ENCODE data around the gene RAB17. TPM values are rescaled to one million over a fixed set of nuclear protein-coding genes. Genes with fewer than 3 reads are reported as not detected.

RAB17 gene
- total RNA-seq, 1 experiment from 2014 or later = 86.3 TPM

DNA sequence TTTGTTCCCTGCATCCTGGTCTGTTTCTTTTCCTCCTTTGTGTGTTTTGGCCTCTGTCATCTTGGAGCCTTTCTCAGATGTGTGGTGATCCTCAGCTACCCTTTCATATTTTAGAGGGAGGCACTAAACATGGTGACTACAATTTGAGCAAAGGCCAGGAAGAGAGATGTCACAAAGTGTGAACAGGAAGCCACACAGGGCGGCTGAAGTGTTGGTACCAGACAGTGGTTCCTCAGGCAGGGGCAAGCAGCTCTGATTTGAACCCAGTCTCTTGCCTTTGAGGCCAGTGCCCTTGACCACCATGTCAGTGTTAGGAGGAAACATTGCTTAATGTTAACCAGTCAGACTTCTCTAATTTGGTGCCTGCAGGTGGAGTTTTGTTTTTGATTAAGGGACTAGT lies 46.0 kb upstream of the RAB17 start:
- CTCF ChIA-PET = no interaction called here
- Histone ChIP-seq H3K4me3 (no peak overlapping the region), H3K27me3 (ENCODE audit: insufficient read depth, low read depth) (peaks cover 3% of the 10 kb centered on the region; the same call in 1 of the 2 replicates), H3K27ac (no peak overlapping the region), H3K9me3 (ENCODE audit: insufficient read depth, low read depth) (peaks cover 6% of the 10 kb centered on the region; the same call in 1 of the 2 replicates), H3K36me3 (ENCODE audit: low read depth) (no peaks in the 10 kb centered on the region), H3K79me2 (ENCODE audit: low read depth) (no peaks in the 10 kb centered on the region), H3K4me2 (no peak overlapping the region), H3F3A (ENCODE audit: insufficient read depth, low read depth) (no peaks in the 10 kb centered on the region), H4K20me1 (ENCODE audit: insufficient read depth) (no peaks in the 10 kb centered on the region), H3K9me2 (ENCODE audit: insufficient read depth) (no peaks in the 10 kb centered on the region), H3K4me1 (replicated peaks; ENCODE audit: insufficient read depth) (no peaks in the 10 kb centered on the region), H2AFZ (no peak overlapping the region)
- no TSS peak for BruUV-seq (replicated peaks)
- TF ChIP-seq EZH2 (IDR thresholded peaks at IDR 0.05; ENCODE audit: low read depth) = no peak
- TF ChIP-seq, protein P1, sequence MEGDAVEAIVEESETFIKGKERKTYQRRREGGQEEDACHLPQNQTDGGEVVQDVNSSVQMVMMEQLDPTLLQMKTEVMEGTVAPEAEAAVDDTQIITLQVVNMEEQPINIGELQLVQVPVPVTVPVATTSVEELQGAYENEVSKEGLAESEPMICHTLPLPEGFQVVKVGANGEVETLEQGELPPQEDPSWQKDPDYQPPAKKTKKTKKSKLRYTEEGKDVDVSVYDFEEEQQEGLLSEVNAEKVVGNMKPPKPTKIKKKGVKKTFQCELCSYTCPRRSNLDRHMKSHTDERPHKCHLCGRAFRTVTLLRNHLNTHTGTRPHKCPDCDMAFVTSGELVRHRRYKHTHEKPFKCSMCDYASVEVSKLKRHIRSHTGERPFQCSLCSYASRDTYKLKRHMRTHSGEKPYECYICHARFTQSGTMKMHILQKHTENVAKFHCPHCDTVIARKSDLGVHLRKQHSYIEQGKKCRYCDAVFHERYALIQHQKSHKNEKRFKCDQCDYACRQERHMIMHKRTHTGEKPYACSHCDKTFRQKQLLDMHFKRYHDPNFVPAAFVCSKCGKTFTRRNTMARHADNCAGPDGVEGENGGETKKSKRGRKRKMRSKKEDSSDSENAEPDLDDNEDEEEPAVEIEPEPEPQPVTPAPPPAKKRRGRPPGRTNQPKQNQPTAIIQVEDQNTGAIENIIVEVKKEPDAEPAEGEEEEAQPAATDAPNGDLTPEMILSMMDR (conservative IDR thresholded peaks at IDR 0.05) = no peak
- no peak for DNase-seq
- intact Hi-C loops (cut with micrococcal nuclease; ENCODE audit: unreplicated experiment) = no loop called here
- POLR2A ChIA-PET (ENCODE audit: unreplicated experiment) = no interaction called here

DNA sequence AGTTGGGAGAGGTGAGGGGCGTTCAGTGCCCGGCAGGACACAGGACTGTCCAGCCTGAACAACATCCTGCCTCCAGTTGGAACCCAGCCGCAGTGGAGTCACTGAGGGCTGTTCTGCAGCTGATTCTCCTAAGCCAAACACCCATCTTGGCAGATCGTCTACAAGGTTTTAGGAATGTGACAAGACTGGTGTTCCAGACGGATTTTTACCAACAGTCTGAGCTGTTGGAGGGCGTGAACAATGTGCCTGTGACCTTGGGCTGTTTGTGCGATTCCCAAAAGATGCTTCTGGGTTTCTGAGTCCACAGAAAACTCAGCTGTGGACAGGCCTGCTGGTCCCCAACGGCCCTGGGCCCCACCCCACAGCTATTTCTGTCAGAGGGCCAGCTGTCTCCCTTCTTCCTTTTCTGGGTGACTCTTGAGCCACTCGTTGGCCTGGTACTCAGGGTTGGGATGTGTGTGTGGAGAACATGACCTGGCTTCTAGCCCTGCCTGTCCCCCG lies 42.6 kb upstream of the RAB17 start:
- H2AFZ ChIP-seq = no peak overlapping the region
- H3K9me3 ChIP-seq (ENCODE audit: insufficient read depth, low read depth) = peaks cover 6% of the 10 kb centered on the region; the same call in 1 of the 2 replicates
- CTCF ChIA-PET = no interaction called here
- H3K36me3 ChIP-seq (ENCODE audit: low read depth) = no peaks in the 10 kb centered on the region
- no peak overlapping the region for H3K4me2 ChIP-seq
- no TSS peak for BruUV-seq (replicated peaks)
- intact Hi-C loops (cut with micrococcal nuclease; ENCODE audit: unreplicated experiment) = no loop called here
- DNase-seq = no peak
- H3K27ac ChIP-seq = no peak overlapping the region
- H4K20me1 ChIP-seq (ENCODE audit: insufficient read depth) = no peaks in the 10 kb centered on the region
- TF ChIP-seq EZH2 (IDR thresholded peaks at IDR 0.05; ENCODE audit: low read depth) = no peak
- TF ChIP-seq, protein P1 (conservative IDR thresholded peaks at IDR 0.05) = no peak
- H3K4me1 ChIP-seq (replicated peaks; ENCODE audit: insufficient read depth) = no peaks in the 10 kb centered on the region
- no peak overlapping the region for H3K4me3 ChIP-seq
- peaks cover 15% of the 10 kb centered on the region; the same call in 1 of the 2 replicates for H3K27me3 ChIP-seq (ENCODE audit: insufficient read depth, low read depth)
- H3K79me2 ChIP-seq (ENCODE audit: low read depth) = no peaks in the 10 kb centered on the region
- H3F3A ChIP-seq (ENCODE audit: insufficient read depth, low read depth) = no peaks in the 10 kb centered on the region
- POLR2A ChIA-PET (ENCODE audit: unreplicated experiment) = no interaction called here
- H3K9me2 ChIP-seq (ENCODE audit: insufficient read depth) = no peaks in the 10 kb centered on the region

GRCh38 chr2:237631801-237632585 lies 41.5 kb upstream of the RAB17 start:
- no peaks in the 10 kb centered on the region for H3K79me2 ChIP-seq (ENCODE audit: low read depth)
- H3K4me3 ChIP-seq = no peak overlapping the region
- intact Hi-C loops (cut with micrococcal nuclease; ENCODE audit: unreplicated experiment) = no loop called here
- CTCF ChIA-PET = no interaction called here
- POLR2A ChIA-PET (ENCODE audit: unreplicated experiment) = no interaction called here
- no peaks in the 10 kb centered on the region for H3F3A ChIP-seq (ENCODE audit: insufficient read depth, low read depth)
- H4K20me1 ChIP-seq (ENCODE audit: insufficient read depth) = no peaks in the 10 kb centered on the region
- DNase-seq = no peak
- no peak for TF ChIP-seq EZH2 (IDR thresholded peaks at IDR 0.05; ENCODE audit: low read depth)
- TF ChIP-seq, protein P1 (conservative IDR thresholded peaks at IDR 0.05) = no peak
- no peak overlapping the region for H3K4me2 ChIP-seq
- H3K9me3 ChIP-seq (ENCODE audit: insufficient read depth, low read depth) = peaks cover 6% of the 10 kb centered on the region; the same call in 1 of the 2 replicates
- H3K9me2 ChIP-seq (ENCODE audit: insufficient read depth) = no peaks in the 10 kb centered on the region
- BruUV-seq (replicated peaks) = no TSS peak
- H3K36me3 ChIP-seq (ENCODE audit: low read depth) = no peaks in the 10 kb centered on the region
- H2AFZ ChIP-seq = no peak overlapping the region
- H3K4me1 ChIP-seq (replicated peaks; ENCODE audit: insufficient read depth) = no peaks in the 10 kb centered on the region
- peaks cover 18% of the 10 kb centered on the region; the same call in 1 of the 2 replicates for H3K27me3 ChIP-seq (ENCODE audit: insufficient read depth, low read depth)
- H3K27ac ChIP-seq = no peak overlapping the region

Data from PC-9 (cell line).